Measurements from ENCODE around the gene WBP11. TPM values are rescaled to one million over a fixed set of nuclear protein-coding genes. Genes with fewer than 3 reads are reported as not detected.

Gene WBP11
- total and polyA plus RNA-seq, 2 donors (not counting 3 experiments of a cell fraction or from before 2014, with no cell fraction given), result 11.4 to 77.1 TPM

- ChIA-PET POLR2A (no interaction called here), CTCF (no interaction called here)
- H3K4me2 ChIP-seq (ENCODE audit: insufficient read depth, low read length), result no peak overlapping the region
- H3K36me3 ChIP-seq (ENCODE audit: control insufficient read depth in 2 of 2, extremely low read depth in 1 of 2, insufficient read depth in 2 of 2, low read length in 2 of 2), result no peaks in the 10 kb centered on the region
- H3K9me1 ChIP-seq (replicated peaks; ENCODE audit: control insufficient read depth, extremely low read depth, insufficient read depth, low read length), result no peaks in the 10 kb centered on the region
- no peak overlapping the region for H3K27ac ChIP-seq (ENCODE audit: insufficient read depth, low read depth, low read length)
- FAIRE-seq (no peak), DNase-seq (ENCODE audit: low read depth, low spot score) (no peak)
- intact Hi-C loops (cut with micrococcal nuclease), result no loop called here
- no peaks in the 10 kb centered on the region for H3K9me3 ChIP-seq (replicated peaks; ENCODE audit: control insufficient read depth, insufficient read depth, low read length)
- no peak overlapping the region for H3K9ac ChIP-seq (replicated peaks; ENCODE audit: extremely low read depth, insufficient read depth, low read length)
- TF ChIP-seq JUN (IDR thresholded peaks at IDR 0.05; ENCODE audit: borderline replicate concordance, insufficient read depth, insufficient read length, low read depth) (no peak), GATA2 (IDR thresholded peaks at IDR 0.05; ENCODE audit: insufficient read depth, insufficient read length, low read depth, low read length) (no peak), MAX (IDR thresholded peaks at IDR 0.05; ENCODE audit: insufficient read depth, insufficient read length) (no peak), EZH2 (IDR thresholded peaks at IDR 0.05; ENCODE audit: borderline replicate concordance, low read depth, low read length, severe bottlenecking) (no peak)
- no peak overlapping the region for H3K4me3 ChIP-seq (replicated peaks in 1 of 3; ENCODE audit: insufficient read depth in 1 of 3, low read depth in 1 of 3, low read length in 3 of 3)
- H4K20me1 ChIP-seq (replicated peaks; ENCODE audit: control insufficient read depth, extremely low read depth, insufficient read depth, low read length), result no peaks in the 10 kb centered on the region
- no TSS peak for BruUV-seq (replicated peaks)
- H3K4me1 ChIP-seq (ENCODE audit: control insufficient read depth, extremely low read depth, insufficient read depth, low read length), result no peaks in the 10 kb centered on the region
- dilution Hi-C loops (cut with MboI; ENCODE audit: extremely low pct_ligation_motif_present, low sequenced_read_pairs), result no loop called here
- no peaks in the 10 kb centered on the region for H3K79me2 ChIP-seq (ENCODE audit: control insufficient read depth, insufficient read depth, low read length)
- peaks cover 0 to 4% of the 10 kb centered on the region in 2 experiments for H3K27me3 ChIP-seq (ENCODE audit: control insufficient read depth in 2 of 2, insufficient read depth in 2 of 2, low read length in 2 of 2)
- H2AFZ ChIP-seq (ENCODE audit: low read depth, low read length), result no peak overlapping the region
Measured at GRCh38 chr12:14743061-14743460, 60.2 kb downstream of the WBP11 start.

GRCh38 chr12:14741942-14742341 lies 61.3 kb downstream of the WBP11 start:
- ChIA-PET CTCF (no interaction called here), POLR2A (no interaction called here)
- H4K20me1 ChIP-seq (replicated peaks; ENCODE audit: control insufficient read depth, extremely low read depth, insufficient read depth, low read length), result no peaks in the 10 kb centered on the region
- no peak for FAIRE-seq
- H3K79me2 ChIP-seq (ENCODE audit: control insufficient read depth, insufficient read depth, low read length), result no peaks in the 10 kb centered on the region
- no peak overlapping the region for H3K27ac ChIP-seq (ENCODE audit: insufficient read depth, low read depth, low read length)
- no peaks in the 10 kb centered on the region for H3K9me1 ChIP-seq (replicated peaks; ENCODE audit: control insufficient read depth, extremely low read depth, insufficient read depth, low read length)
- TF ChIP-seq JUN (IDR thresholded peaks at IDR 0.05; ENCODE audit: borderline replicate concordance, insufficient read depth, insufficient read length, low read depth), result no peak
- no peak for TF ChIP-seq MAX (IDR thresholded peaks at IDR 0.05; ENCODE audit: insufficient read depth, insufficient read length)
- no peak for TF ChIP-seq GATA2 (IDR thresholded peaks at IDR 0.05; ENCODE audit: insufficient read depth, insufficient read length, low read depth, low read length)
- TF ChIP-seq MYC (IDR thresholded peaks at IDR 0.05; ENCODE audit: low read depth, low read length), result no peak
- TF ChIP-seq POLR2AphosphoS5 (IDR thresholded peaks at IDR 0.05; ENCODE audit: insufficient read depth, low read depth, low read length), result no peak
- no peak for TF ChIP-seq CTCF (IDR thresholded peaks at IDR 0.05; ENCODE audit: extremely low read depth in 1 of 2, insufficient read depth in 1 of 2, low read depth in 1 of 2, low read length in 2 of 2)
- TF ChIP-seq POLR2A (IDR thresholded peaks at IDR 0.05; ENCODE audit: low read depth, low read length), result no peak
- no peak for TF ChIP-seq EZH2 (IDR thresholded peaks at IDR 0.05; ENCODE audit: borderline replicate concordance, low read depth, low read length, severe bottlenecking)
- TF ChIP-seq FOS (IDR thresholded peaks at IDR 0.05; ENCODE audit: borderline replicate concordance, insufficient read depth, low read length), result no peak
- H3K9ac ChIP-seq (replicated peaks; ENCODE audit: extremely low read depth, insufficient read depth, low read length), result no peak overlapping the region
- BruUV-seq (replicated peaks), result no TSS peak
- H2AFZ ChIP-seq (ENCODE audit: low read depth, low read length), result no peak overlapping the region
- no peaks in the 10 kb centered on the region for H3K4me1 ChIP-seq (ENCODE audit: control insufficient read depth, extremely low read depth, insufficient read depth, low read length)
- no peaks in the 10 kb centered on the region for H3K36me3 ChIP-seq (ENCODE audit: control insufficient read depth in 2 of 2, extremely low read depth in 1 of 2, insufficient read depth in 2 of 2, low read length in 2 of 2)
- peaks cover 0 to 4% of the 10 kb centered on the region in 2 experiments for H3K27me3 ChIP-seq (ENCODE audit: control insufficient read depth in 2 of 2, insufficient read depth in 2 of 2, low read length in 2 of 2)
- no peaks in the 10 kb centered on the region for H3K9me3 ChIP-seq (replicated peaks; ENCODE audit: control insufficient read depth, insufficient read depth, low read length)
- no peak overlapping the region for H3K4me2 ChIP-seq (ENCODE audit: insufficient read depth, low read length)
- DNase-seq (ENCODE audit: low read depth, low spot score), result no peak
- H3K4me3 ChIP-seq (replicated peaks in 1 of 3; ENCODE audit: insufficient read depth in 1 of 3, low read depth in 1 of 3, low read length in 3 of 3), result no peak overlapping the region
- dilution Hi-C loops (cut with MboI; ENCODE audit: extremely low pct_ligation_motif_present, low sequenced_read_pairs) (no loop called here), intact Hi-C loops (cut with micrococcal nuclease) (no loop called here)
